Activated CD8-positive, alpha-beta memory T cell treated with anti-CD3 and anti-CD28 coated beads for 36 hours (primary cell): ENCODE measurements around the gene UCN. TPM values are rescaled to one million over a fixed set of nuclear protein-coding genes. Genes with fewer than 3 reads are reported as not detected.
"Not testable (repeated sequence)": the region's sequence is repeated elsewhere in the genome, so short reads cannot be mapped to it uniquely, and the experiment has no call there.

ENCODE experiments used
- CTCF ChIA-PET: fragments of 350-600 bp; sonication (Branson Sonifier 250); formaldehyde crosslinking; loops from one replicate; lab custom pipeline; 2021; ENCODE audit warnings: antibody characterized with exemption; lab: Charles Lee
- POLR2A ChIA-PET: fragments of 350-600 bp; sonication (Branson Sonifier 250); formaldehyde crosslinking; loops from one replicate; lab custom pipeline; 2021; ENCODE audit warnings: antibody characterized with exemption; lab: Charles Lee
- total RNA-seq, 2 experiments: library from RNA; stranded (reverse); gene quantifications; one replicate each; pipeline ENCODE4 v1.2.3, GENCODE V29; 2021

Gene UCN
- total RNA-seq: 1 to 10 TPM; 1.0 to 1.1 TPM

- ChIA-PET POLR2A (interaction anchor here (0.8 kb wide), 1 partner anchor 37 kb away, joined by 4 read pairs; no protein-coding TSS in a partner anchor), CTCF (interaction anchor here (1.2 kb wide), 1 partner anchor 102 kb away, joined by 3 read pairs; no protein-coding TSS in a partner anchor)
Observed at GRCh38 chr2:27308359-27308881, at the start of gene UCN. Gene UCN (minus strand): TSS chr2:27308445. CDS start chr2:27307895, 550 bp downstream.

GRCh38 chr2:27356382-27357181, 48.3 kb upstream of the UCN start, which contains the start of gene GTF3C2:
Gene GTF3C2 (minus strand): TSS chr2:27356764. CDS start chr2:27343554, 13,210 bp downstream.
- CTCF ChIA-PET: interaction anchor here (1.2 to 2.4 kb wide), 3 partner anchors 13 to 74 kb away, joined by 3 to 11 read pairs (median 3); partner anchors contain the start of gene EIF2B4
- POLR2A ChIA-PET: interaction anchor here (1.0 to 2.4 kb wide), 3 partner anchors 13 to 23 kb away, joined by 3 to 13 read pairs (median 6); partner anchors contain the start of genes EIF2B4 and SNX17

- CTCF ChIA-PET: interaction anchor here (1.2 to 2.4 kb wide), 2 partner anchors 13 kb away, joined by 3 to 11 read pairs; partner anchors contain the start of gene EIF2B4
- POLR2A ChIA-PET: interaction anchor here (1.0 to 2.4 kb wide), 3 partner anchors 14 to 23 kb away, joined by 3 to 13 read pairs (median 6); partner anchors contain the start of genes EIF2B4 and SNX17
Observed at GRCh38 chr2:27356056-27356381, 47.8 kb upstream of the UCN start.

GRCh38 chr2:27354597-27354927, 46.3 kb upstream of the UCN start:
- CTCF ChIA-PET: interaction anchor here (0.8 to 1.2 kb wide), 2 partner anchors 15 to 16 kb away, joined by 3 to 4 read pairs; partner anchors contain the start of genes EIF2B4 and SNX17
- POLR2A ChIA-PET: interaction anchor here (0.7 kb wide), 1 partner anchor 42 kb away, joined by 5 read pairs; no protein-coding TSS in a partner anchor

DNA sequence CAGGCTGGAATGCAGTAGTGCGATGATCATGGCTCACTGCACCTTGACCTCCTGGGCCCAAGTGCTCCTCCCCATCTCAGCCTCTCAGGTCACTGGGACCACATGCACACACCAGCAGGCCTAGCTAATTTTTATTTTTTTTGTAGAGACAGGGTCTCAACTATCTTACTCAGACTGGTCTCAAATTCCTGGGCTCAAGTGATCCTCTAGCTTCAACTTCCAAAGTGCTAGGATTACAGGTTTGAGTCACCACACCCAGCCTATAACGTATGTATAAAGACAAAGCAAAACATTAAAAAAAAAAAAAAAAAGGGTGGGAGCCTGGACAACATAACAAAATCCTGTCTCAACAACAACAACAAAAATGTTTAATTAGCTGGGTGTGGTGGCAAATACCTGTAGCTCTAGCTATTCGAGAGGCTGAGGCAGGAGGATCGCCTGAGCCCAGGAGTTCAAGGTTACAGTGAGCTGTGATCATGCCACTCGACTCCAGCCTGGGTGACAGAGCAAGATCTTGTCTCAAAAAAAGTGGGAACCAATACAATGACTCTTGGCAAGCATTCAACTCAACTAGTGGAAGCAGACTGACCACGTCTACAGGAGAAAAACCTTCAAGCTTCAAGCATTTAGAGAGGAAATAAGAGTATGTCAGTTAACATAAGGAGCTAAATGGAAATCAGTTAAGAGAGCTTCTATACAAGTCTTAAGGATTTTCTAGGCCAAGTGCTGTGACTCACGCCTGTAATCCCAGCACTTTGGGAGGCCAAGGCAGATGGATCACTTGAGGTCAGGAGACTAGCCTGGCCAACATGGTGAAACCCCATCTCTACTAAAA, 45.7 kb upstream of the UCN start:
- CTCF ChIA-PET: interaction anchor here (0.8 to 1.2 kb wide), 2 partner anchors 16 to 17 kb away, joined by 3 to 4 read pairs; partner anchors contain the start of genes EIF2B4 and SNX17
- POLR2A ChIA-PET: no interaction called here

DNA sequence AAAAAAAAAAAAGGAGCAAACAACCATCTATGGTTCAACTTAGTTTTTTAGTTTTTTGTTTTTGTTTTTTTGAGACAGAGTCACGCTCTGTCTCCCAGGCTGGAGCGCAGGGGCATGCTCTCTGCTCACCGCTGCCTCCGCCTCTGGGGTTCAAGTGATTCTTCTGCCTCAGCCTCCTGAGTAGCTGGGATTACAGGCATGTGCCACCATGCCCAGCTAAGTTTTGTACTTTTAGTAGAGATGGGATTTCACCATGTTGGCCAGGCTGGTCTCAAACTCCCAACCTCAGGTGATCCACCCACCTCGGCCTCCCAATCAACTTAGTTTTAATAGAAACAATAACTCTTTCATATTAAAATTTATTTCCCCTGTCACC, 45.1 kb upstream of the UCN start:
- CTCF ChIA-PET: interaction anchor here (1.2 kb wide), 1 partner anchor 16 kb away, joined by 4 read pairs; the partner anchor contains the start of gene EIF2B4
- POLR2A ChIA-PET: not testable (repeated sequence)

GRCh38 chr2:27351802-27352598, 43.8 kb upstream of the UCN start:
- POLR2A ChIA-PET: no interaction called here
- CTCF ChIA-PET: interaction anchor here (1.8 kb wide), 1 partner anchor 49 kb away, joined by 6 read pairs; no protein-coding TSS in a partner anchor

GRCh38 chr2:27350106-27350693, 42.0 kb upstream of the UCN start:
- CTCF ChIA-PET: interaction anchor here (1.7 kb wide), 1 partner anchor 12 kb away, joined by 3 read pairs; no protein-coding TSS in a partner anchor
- POLR2A ChIA-PET: no interaction called here

- ChIA-PET POLR2A (no interaction called here), CTCF (no interaction called here)
Observed at GRCh38 chr2:27347641-27348040, 39.4 kb upstream of the UCN start.

- ChIA-PET POLR2A (no interaction called here), CTCF (no interaction called here)
Observed at GRCh38 chr2:27336173-27336572, 27.9 kb upstream of the UCN start.

DNA sequence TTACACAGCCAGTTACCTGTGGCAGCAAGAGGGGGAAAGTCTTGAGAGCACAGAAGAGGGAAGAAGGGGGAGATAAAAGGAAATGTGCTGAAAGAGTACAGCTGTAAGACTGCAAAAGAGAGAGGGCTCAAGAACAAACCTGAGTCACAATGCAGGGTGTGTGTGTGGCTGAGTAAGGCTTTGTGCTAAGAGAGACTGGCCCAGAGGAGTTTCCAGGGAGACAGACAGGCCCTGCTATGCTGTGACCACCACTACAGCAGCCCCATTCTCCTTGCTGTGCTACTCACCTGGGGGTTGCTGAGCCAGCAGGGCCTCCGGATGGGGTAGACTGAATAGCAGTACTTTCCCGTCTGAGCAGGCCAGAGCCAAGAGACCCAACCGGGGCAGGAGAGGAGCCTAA, 27.1 kb upstream of the UCN start:
- POLR2A ChIA-PET: no interaction called here
- CTCF ChIA-PET: no interaction called here

DNA sequence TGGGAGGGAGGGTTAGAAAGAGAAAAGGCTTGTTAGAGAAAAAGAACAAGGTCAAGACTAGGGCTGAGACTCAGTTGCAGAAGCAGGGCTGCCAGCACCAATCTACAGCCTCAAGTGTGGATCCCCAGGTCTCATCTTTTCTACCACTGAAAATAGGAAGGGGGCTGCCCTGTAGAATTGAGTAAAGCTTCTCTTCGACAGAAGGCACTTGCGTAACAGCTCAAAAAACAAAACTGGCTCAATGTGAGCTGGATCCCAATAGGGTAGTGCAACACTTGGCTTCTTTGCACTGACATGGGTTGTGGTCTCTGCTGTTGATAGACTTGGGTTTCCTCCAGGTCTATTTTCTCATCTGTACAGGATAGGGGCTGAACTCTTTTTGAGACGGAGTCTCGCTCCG, 16.5 kb upstream of the UCN start:
- ChIA-PET POLR2A (no interaction called here), CTCF (no interaction called here)

- ChIA-PET POLR2A (interaction anchor here (1.0 to 2.2 kb wide), 2 partner anchors 47 to 290 kb away, joined by 4 to 9 read pairs; partner anchors contain the start of genes EIF2B4 and SNX17), CTCF (no interaction called here)
Observed at GRCh38 chr2:27323596-27324285, 15.5 kb upstream of the UCN start.

- ChIA-PET CTCF (interaction anchor here (0.6 to 0.8 kb wide), 2 partner anchors 20 to 60 kb away, joined by 3 to 7 read pairs; no protein-coding TSS in a partner anchor), POLR2A (interaction anchor here (1.0 to 2.2 kb wide), 4 partner anchors 11 to 290 kb away, joined by 3 to 9 read pairs (median 4); partner anchors contain the start of genes EIF2B4 and SNX17)
Observed at GRCh38 chr2:27322766-27323595, 14.7 kb upstream of the UCN start, which contains the start of gene MPV17. Gene MPV17 (minus strand): TSS chr2:27323097. CDS start chr2:27322517, 580 bp downstream.

DNA sequence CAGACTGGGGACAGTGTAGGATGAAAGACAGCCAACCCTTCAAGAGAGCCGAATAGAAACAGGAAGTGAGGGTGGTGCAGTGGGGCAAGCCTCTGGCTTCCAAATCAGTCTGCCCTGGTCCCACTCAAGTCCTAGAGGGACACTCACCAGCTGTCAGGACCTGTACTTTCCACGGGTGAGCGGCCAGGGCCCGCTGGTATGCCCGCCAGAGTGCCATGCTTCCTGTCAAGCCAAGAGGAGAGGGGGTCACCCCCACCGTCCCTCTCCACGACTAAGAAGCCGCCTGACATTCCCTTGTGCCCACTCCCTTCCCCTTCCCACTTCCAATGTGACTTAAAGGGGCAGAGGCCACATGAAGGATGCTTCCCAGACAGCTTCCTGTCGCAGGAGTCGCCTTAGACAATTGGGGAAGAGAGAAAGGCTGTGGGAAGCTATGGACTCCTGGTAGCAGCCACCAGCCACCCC, 14.1 kb upstream of the UCN start:
- ChIA-PET CTCF (interaction anchor here (0.6 to 0.8 kb wide), 3 partner anchors 19 to 70 kb away, joined by 3 to 7 read pairs (median 4); no protein-coding TSS in a partner anchor), POLR2A (interaction anchor here (1.0 to 2.2 kb wide), 3 partner anchors 11 to 55 kb away, joined by 3 to 9 read pairs (median 3); partner anchors contain the start of genes EIF2B4 and SNX17)
